AG09319 (cell line): Measurements from ENCODE around the gene LYRM2.

Source experiments
- DNase-seq: peaks from one replicate; pipeline ENCODE4 v3.0.0-alpha.2; 2010; ENCODE audit warnings: low read depth; ENCODE audit errors: extremely low read depth
- CTCF ChIP-seq: IDR thresholded peaks from 2 replicates; pipeline ENCODE4 v1.5.1; 2011; ENCODE audit warnings: low read depth, mild to moderate bottlenecking, inconsistent platforms, low read length, moderate library complexity

Gene LYRM2

GRCh38 chr6:89525786-89526562, 112.6 kb downstream of the LYRM2 start:
- no peak for DNase-seq
- TF ChIP-seq CTCF: no peak

- no peak for TF ChIP-seq CTCF
- DNase-seq: no peak
These were observed 115.8 kb downstream of the LYRM2 start for GRCh38 chr6:89522778-89523177.

- TF ChIP-seq CTCF: no peak
- DNase-seq: no peak
These were observed 117.8 kb downstream of the LYRM2 start for GRCh38 chr6:89520736-89521135.

GRCh38 chr6:89518352-89519055, 120.0 kb downstream of the LYRM2 start:
- TF ChIP-seq CTCF: no peak
- DNase-seq: no peak
